Thyroid gland (tissue), 4 donors: Measurements from ENCODE around the gene BLOC1S6. TPM values are rescaled to one million over a fixed set of nuclear protein-coding genes. Genes with fewer than 3 reads are reported as not detected.

Experiments used
- DNase-seq, 2 donors: peaks; one replicate each; pipeline ENCODE4 v3.0.0-alpha.2; 2019
- H3K27ac ChIP-seq, 3 donors: fragments of 200-600 bp; sonication (generic); 1 replicate in 2 of 3; 2 replicates in 1 of 3; pipeline ENCODE4 v1.5.1; 2016 to 2019; ENCODE audit warnings: mild to moderate bottlenecking in 1 of 3, moderate library complexity in 1 of 3
- H3K27me3 ChIP-seq: fragments of 200-600 bp; sonication (generic); one replicate; pipeline ENCODE4 v1.5.1; 2019
- H3K36me3 ChIP-seq, 2 donors: fragments of 200-600 bp; sonication (generic); one replicate each; pipeline ENCODE4 v1.5.1; 2016 to 2019
- H3K4me1 ChIP-seq, 2 donors: fragments of 200-600 bp; sonication (generic); one replicate each; pipeline ENCODE4 v1.5.1; 2017 to 2019
- H3K4me3 ChIP-seq, 3 donors: fragments of 200-600 bp; sonication (generic); replicated peaks in 1 of 3; 1 replicate in 2 of 3; 2 replicates in 1 of 3; pipeline ENCODE4 v1.5.1; 2016; ENCODE audit warnings: mild to moderate bottlenecking in 1 of 3
- H3K9me3 ChIP-seq: fragments of 200-600 bp; sonication (generic); one replicate; pipeline ENCODE4 v1.5.1; 2017
- CTCF ChIP-seq, 6 experiments: fragments of 200-600 bp in 3 of 6; fragments of 450-650 bp in 3 of 6; sonication (generic) in 3 of 6; IDR thresholded peaks; one replicate each; pipeline ENCODE4 v1.5.1; 2016 to 2019; ENCODE audit warnings: antibody characterized with exemption in 6 of 6, mild to moderate bottlenecking in 2 of 6, inconsistent platforms in 1 of 6, moderate library complexity in 1 of 6
- POLR2A ChIP-seq, 2 donors: fragments of 450-650 bp; IDR thresholded peaks; one replicate each; pipeline ENCODE4 v1.6.1; 2017; ENCODE audit warnings: antibody characterized with exemption in 2 of 2, mild to moderate bottlenecking in 2 of 2, moderate library complexity in 1 of 2
- WGBS, 2 donors: methylation state at CpG; one replicate each; pipeline ENCODE4 v1.1.5; 2017; 5-methylcytosine and 5-hydroxymethylcytosine counted together
- intact Hi-C: fragments of 100-400 bp; cut with DNase I; formaldehyde crosslinking; loops from one replicate; pipeline ENCODE4 v1.15.1; 2023
- total RNA-seq, 4 donors: library from RNA; depleted of rRNA; stranded (reverse); fragments of >200 nt; gene quantifications; one replicate each; pipeline ENCODE4 v1.2.3, GENCODE V29; 2016

BLOC1S6 gene
- total RNA-seq, 4 donors from 2014 or later: 59.7 to 88.7 (median 82.6) TPM

- 93 to 94% methylated on average over 4 of the region's 4 CpGs for WGBS, 2 donors
- no peak overlapping the region for H3K4me3 ChIP-seq
- no peaks in the 10 kb centered on the region for H3K27me3 ChIP-seq
- no peaks in the 10 kb centered on the region for H3K36me3 ChIP-seq
- no peaks in the 10 kb centered on the region for H3K9me3 ChIP-seq
- H3K4me1 ChIP-seq: no peaks in the 10 kb centered on the region
- no peak for DNase-seq
- intact Hi-C loops: no loop called here
- TF ChIP-seq POLR2A (IDR thresholded peaks at IDR 0.05) (no peak), CTCF (IDR thresholded peaks at IDR 0.05) (no peak)
- no peak overlapping the region for H3K27ac ChIP-seq
Observed at GRCh38 chr15:45544266-45545023, 42.7 kb upstream of the BLOC1S6 start.

- TF ChIP-seq POLR2A (IDR thresholded peaks at IDR 0.05) (no peak), CTCF (IDR thresholded peaks at IDR 0.05) (no peak)
- no peak for DNase-seq
- intact Hi-C loops: no loop called here
- no peak overlapping the region for H3K27ac ChIP-seq
- no peaks in the 10 kb centered on the region for H3K4me1 ChIP-seq
- no peak overlapping the region for H3K4me3 ChIP-seq
- H3K36me3 ChIP-seq: no peaks in the 10 kb centered on the region
- no peaks in the 10 kb centered on the region for H3K9me3 ChIP-seq
- 87 to 93% methylated on average over 7 of the region's 7 CpGs for WGBS, 2 donors
- H3K27me3 ChIP-seq: no peaks in the 10 kb centered on the region
Observed at GRCh38 chr15:45546789-45547188, 40.4 kb upstream of the BLOC1S6 start.

- WGBS, 2 donors: 87% methylated on average over 17 of the region's 17 CpGs
- Histone ChIP-seq H3K36me3 (no peaks in the 10 kb centered on the region), H3K4me1 (no peaks in the 10 kb centered on the region), H3K4me3 (no peak overlapping the region), H3K27me3 (no peaks in the 10 kb centered on the region), H3K9me3 (no peaks in the 10 kb centered on the region), H3K27ac (no peak overlapping the region)
- DNase-seq: no peak
- TF ChIP-seq CTCF (IDR thresholded peaks at IDR 0.05) (no peak), POLR2A (IDR thresholded peaks at IDR 0.05) (no peak)
- intact Hi-C loops: no loop called here
Observed at GRCh38 chr15:45548753-45549520, 38.2 kb upstream of the BLOC1S6 start.

GRCh38 chr15:45549541-45550220, 37.5 kb upstream of the BLOC1S6 start:
- no peak overlapping the region for H3K27ac ChIP-seq
- no peak overlapping the region for H3K4me3 ChIP-seq
- no peaks in the 10 kb centered on the region for H3K4me1 ChIP-seq
- TF ChIP-seq POLR2A (IDR thresholded peaks at IDR 0.05) (no peak), CTCF (IDR thresholded peaks at IDR 0.05) (no peak)
- no peak for DNase-seq
- no peaks in the 10 kb centered on the region for H3K27me3 ChIP-seq
- H3K36me3 ChIP-seq: no peaks in the 10 kb centered on the region
- WGBS, 2 donors: 92% methylated on average over 9 of the region's 9 CpGs
- intact Hi-C loops: no loop called here
- H3K9me3 ChIP-seq: no peaks in the 10 kb centered on the region
